ENCODE measurements around the gene RPL35A. TPM values are rescaled to one million over a fixed set of nuclear protein-coding genes. Genes with fewer than 3 reads are reported as not detected.
A peak's percentile ranks its signal among the peaks of the same experiment; 100 is the strongest.

The RPL35A gene
- total RNA-seq, 1 experiment from 2014 or later = 1,563 TPM

- Histone ChIP-seq H2BK120ac (ENCODE audit: low read depth, low read length, poor library complexity, severe bottlenecking) (no peak overlapping the region), H2BK12ac (ENCODE audit: insufficient read length, low read depth, low read length) (no peak overlapping the region), H3K4me2 (ENCODE audit: insufficient read depth, insufficient read length, low read length) (peak overlapping the region; percentile 64), H2AFZ (ENCODE audit: low read length) (no peak overlapping the region), H3K23ac (ENCODE audit: insufficient read length, low read depth, low read length) (no peak overlapping the region), H3K4ac (ENCODE audit: low read depth, low read length) (peak overlapping the region; percentile 67; the same call in 1 of the 2 replicates), H3K14ac (ENCODE audit: insufficient read depth, low read length) (peak overlapping the region; percentile 97; the same call in 1 of the 2 replicates), H2BK20ac (ENCODE audit: low read depth, low read length, poor library complexity, severe bottlenecking) (no peak overlapping the region), H3K27me3 (ENCODE audit: insufficient read depth, low read length) (no peaks in the 10 kb centered on the region), H3K23me2 (ENCODE audit: insufficient read length, low read depth, low read length, poor library complexity, severe bottlenecking) (peaks cover 10% of the 10 kb centered on the region), H3K9me3 (ENCODE audit: control insufficient read depth, low read depth, low read length) (no peaks in the 10 kb centered on the region), H3K79me1 (ENCODE audit: insufficient read depth, low read depth, low read length, poor library complexity, severe bottlenecking) (peaks cover 7% of the 10 kb centered on the region), H4K20me1 (ENCODE audit: control insufficient read depth, insufficient read depth, insufficient read length) (no peaks in the 10 kb centered on the region), H3K79me2 (ENCODE audit: insufficient read depth, low read length) (peaks cover 11% of the 10 kb centered on the region; the same call in 1 of the 2 replicates), H4K91ac (ENCODE audit: insufficient read length, low read depth, low read length) (peak overlapping the region; percentile 51), H2AK5ac (ENCODE audit: insufficient read length, low read length) (peak overlapping the region; percentile 70), H3K56ac (ENCODE audit: insufficient read length, low read depth, low read length) (peak overlapping the region; percentile 89), H3K9ac (ENCODE audit: extremely low read depth, insufficient read length, low read length) (peak overlapping the region; percentile 100), H2BK15ac (ENCODE audit: low read depth, low read length) (no peak overlapping the region), H4K8ac (replicated peaks; ENCODE audit: insufficient read length, low read depth, low read length) (peak overlapping the region; percentile 99), H4K5ac (ENCODE audit: insufficient read length, low read depth, low read length) (peak overlapping the region; percentile 99), H3T11ph (ENCODE audit: low read length) (no peak overlapping the region), H3K4me1 (ENCODE audit: insufficient read depth, low read length) (no peaks in the 10 kb centered on the region), H3K27ac (ENCODE audit: insufficient read length, low read depth, low read length) (peak overlapping the region; percentile 91), H3K18ac (ENCODE audit: insufficient read length, low read depth, low read length) (peak overlapping the region; percentile 95), H2BK5ac (ENCODE audit: insufficient read length, low read length) (peak overlapping the region; percentile 85)
- Mint-ChIP-seq H3K4me3 (peak overlapping the region; percentile 98 to 99), H3K27ac (peak overlapping the region; percentile 100), H3K9me3 (peaks cover 0 to 2% of the 10 kb centered on the region in 2 experiments; a peak in 1 of 5 replicates), H3K27me3 (ENCODE audit: low read depth) (no peaks in the 10 kb centered on the region; the same call in 1 of the 2 replicates), H3K36me3 (ENCODE audit: insufficient read depth in 1 of 3, low read depth in 3 of 3) (peaks cover 46 to 55% (median 50%) of the 10 kb centered on the region in 3 experiments), H3K4me1 (peaks cover 27 to 42% of the 10 kb centered on the region in 2 experiments)
- WGBS (ENCODE audit: extremely low coverage, insufficient read length, low lambda C conversion rate) = no CpG with 5 or more reads among the region's 11 CpGs
- no peak for TF ChIP-seq CTCF (conservative IDR thresholded peaks at IDR 0.05)
- no peak for DNase-seq
These were observed 679 bp downstream of the RPL35A start for GRCh38 chr3:197950677-197951061.
